Head of caudate nucleus (tissue), 42 donors: Measurements from ENCODE around the gene SLC25A25.

Experiments
- DNase-seq, 42 donors: peaks; one replicate each; pipeline versions ENCODE4 v3.0.0 to v3.0.0-alpha.2; 2020 to 2021; ENCODE audit warnings: mixed read lengths in 7 of 42
- intact Hi-C: fragments of 100-400 bp; cut with DNase I; formaldehyde crosslinking; loops from one replicate; pipeline ENCODE4 v1.15.0; 2022

The SLC25A25 gene

DNA sequence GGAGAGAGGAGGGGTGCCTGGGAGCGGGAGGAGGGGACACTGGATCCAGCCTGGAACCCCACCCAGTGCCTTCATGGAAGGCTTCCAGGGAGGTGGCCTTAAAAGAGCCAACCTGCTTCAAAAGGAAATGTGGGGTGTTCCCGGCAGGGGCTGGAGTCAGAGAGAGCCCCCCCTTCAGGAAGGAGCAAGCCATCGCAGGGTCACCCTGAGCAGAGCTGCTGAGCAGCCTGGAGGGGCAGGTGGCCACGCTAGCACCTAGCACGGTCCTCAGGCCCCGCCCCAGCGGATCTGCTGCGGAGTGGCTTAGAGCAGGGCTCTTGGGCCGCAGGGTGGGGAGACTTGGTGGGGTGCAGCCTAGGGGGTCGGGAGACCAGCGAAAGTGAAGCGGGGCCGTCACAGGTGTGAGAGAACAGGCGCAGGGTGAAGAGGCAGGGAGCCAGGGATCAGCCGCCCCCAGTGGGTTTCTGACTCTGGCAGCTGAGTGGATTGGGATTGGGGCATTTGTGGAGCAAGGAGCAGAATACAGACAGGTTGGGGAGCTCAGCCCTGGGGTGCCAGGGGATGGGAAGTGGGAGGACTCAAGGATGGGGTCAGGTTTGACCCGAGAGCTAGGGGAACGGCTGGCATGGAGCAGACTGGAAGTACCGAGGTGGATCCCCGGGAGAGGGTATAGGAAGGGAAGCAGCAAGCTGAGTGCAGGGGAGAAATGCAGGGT lies 82.7 kb downstream of the SLC25A25 start:
- intact Hi-C loops, result no loop called here
- no peak for DNase-seq

GRCh38 chr9:128151309-128152132 lies 83.5 kb downstream of the SLC25A25 start:
- DNase-seq, result no peak
- intact Hi-C loops, result no loop called here

GRCh38 chr9:128152133-128153059 lies 84.4 kb downstream of the SLC25A25 start:
- intact Hi-C loops, result no loop called here
- DNase-seq, result no peak

DNA sequence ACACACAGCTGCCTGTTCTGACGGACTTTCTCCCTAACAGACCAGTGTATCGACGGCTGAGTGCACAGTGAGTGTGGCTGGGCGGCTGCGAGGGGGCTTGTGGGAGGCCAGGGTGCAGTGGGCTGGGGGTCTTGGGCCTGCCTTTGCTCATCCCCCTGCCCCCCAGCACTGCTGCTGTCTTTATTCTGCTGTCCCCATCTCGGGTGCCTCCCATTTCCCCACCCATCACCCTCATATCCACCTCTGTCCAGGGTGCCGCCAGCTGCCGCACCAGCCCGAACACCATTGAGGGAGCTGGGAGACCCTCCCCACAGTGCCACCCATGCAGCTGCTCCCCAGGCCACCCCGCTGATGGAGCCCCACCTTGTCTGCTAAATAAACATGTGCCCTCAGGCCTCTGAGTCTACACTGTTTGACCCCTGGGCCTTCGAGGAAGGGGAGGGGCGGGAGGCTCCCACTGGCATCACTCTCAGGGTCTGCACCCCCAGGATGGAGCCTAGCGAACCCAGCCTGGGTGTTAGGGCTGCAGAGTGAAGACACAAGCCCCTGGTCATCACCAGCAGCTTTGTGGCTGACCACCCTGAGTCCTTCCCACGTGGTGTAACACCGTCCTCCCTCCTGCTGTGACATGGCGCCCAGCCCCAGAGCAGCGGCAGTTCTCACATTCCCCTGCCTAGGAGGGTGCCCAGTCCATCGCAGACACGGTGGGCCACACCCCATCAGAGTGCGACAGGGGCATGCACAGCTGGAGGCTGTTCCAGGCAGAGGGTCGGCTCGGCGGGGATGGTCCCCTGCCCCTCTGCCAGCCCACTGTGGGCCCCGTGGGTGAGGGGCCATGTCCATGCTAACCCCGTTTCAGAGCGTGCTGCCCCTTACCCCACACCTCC lies 85.3 kb downstream of the SLC25A25 start:
- no peak for DNase-seq
- intact Hi-C loops, result no loop called here

GRCh38 chr9:128153947-128154695 lies 86.1 kb downstream of the SLC25A25 start:
- intact Hi-C loops, result no loop called here
- DNase-seq, result no peak

- no peak for DNase-seq
- intact Hi-C loops, result no loop called here
These were observed 87.9 kb downstream of the SLC25A25 start for GRCh38 chr9:128155736-128156500.
